ENCODE data around the gene ITPR1. TPM values are rescaled to one million over a fixed set of nuclear protein-coding genes. Genes with fewer than 3 reads are reported as not detected.

The ITPR1 gene
- polyA plus RNA-seq, 1 experiment: 1.4 TPM

DNA sequence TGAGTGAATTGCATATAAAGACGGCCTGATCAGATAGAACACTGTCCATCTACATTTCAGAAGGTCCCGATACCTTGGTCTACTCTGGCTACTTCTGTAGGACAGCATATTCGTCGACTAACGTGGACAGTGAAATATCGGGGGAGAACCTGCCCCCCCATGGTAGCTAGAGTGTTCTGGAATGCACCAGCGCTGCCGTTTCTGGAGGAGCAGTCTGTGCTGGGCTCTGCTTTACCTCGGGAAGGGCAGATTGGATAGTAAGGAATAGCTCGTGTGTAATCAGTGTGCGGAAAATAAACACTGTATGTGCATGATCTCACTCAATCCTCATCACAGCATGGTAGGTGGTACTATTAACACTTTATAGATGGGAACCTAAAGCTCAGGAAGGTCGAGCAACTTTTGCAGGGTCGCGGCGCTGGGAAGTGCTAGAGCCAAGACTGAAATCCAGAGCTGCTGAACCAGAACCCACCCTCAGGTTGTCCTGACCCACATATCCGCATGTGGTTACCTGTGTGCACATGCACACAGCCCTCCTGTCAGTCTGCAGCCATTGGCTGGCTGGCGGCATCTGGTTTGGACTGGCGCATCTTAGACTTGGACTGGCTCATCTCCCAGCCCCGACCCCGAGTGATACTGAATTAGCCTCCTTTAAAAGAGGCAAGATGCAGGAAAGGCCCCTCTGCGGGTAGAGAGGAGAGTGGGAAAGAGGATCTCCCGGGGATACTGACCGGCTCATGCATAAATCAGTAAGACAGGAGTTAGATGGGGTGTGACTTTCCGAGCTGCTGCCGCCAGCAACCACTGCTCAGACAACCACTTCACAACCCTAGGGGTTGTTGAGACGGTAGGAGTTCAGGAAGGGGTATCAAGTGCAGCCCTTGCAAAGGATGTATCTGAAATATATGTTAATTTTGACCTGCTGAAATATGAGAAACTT is 331.1 kb downstream of the ITPR1 start:
- CTCF ChIA-PET: interaction anchor here (1.4 to 1.6 kb wide), 2 partner anchors 10 to 115 kb away, joined by 3 to 5 read pairs; no protein-coding TSS in a partner anchor
- no peak for DNase-seq (ENCODE audit: low read depth)
- Histone ChIP-seq H3K36me3 (ENCODE audit: control insufficient read depth, insufficient read depth, low read length) (no peaks in the 10 kb centered on the region), H3K4me3 (ENCODE audit: low read depth, low read length) (no peak overlapping the region), H3K27me3 (ENCODE audit: control insufficient read depth, insufficient read depth, low read length) (no peaks in the 10 kb centered on the region; the same call in 1 of the 2 replicates)
- POLR2A ChIA-PET: no interaction called here
- no peak for TF ChIP-seq CTCF (IDR thresholded peaks at IDR 0.05; ENCODE audit: insufficient read depth, low read depth, low read length)

DNA sequence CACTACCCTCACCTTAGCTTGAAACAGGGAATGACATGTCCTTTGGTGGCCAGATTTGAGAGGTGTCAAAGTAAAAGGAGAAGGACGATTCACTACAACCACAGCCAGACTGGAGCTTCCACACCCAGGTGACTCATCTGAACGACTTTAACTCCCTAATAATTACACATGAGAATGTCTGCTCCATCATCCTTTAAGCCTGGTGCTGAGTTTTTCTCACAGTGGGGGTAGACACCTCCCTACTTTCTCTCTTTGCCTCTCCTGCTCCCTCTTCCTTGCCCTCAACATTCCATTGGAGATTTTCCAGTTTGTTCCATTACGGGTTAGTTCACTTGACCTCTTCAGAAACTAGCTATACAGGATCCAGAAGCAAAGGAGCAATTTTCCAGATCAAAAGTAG is 331.8 kb downstream of the ITPR1 start:
- Histone ChIP-seq H3K36me3 (ENCODE audit: control insufficient read depth, insufficient read depth, low read length) (no peaks in the 10 kb centered on the region), H3K27me3 (ENCODE audit: control insufficient read depth, insufficient read depth, low read length) (no peaks in the 10 kb centered on the region; the same call in 1 of the 2 replicates), H3K4me3 (ENCODE audit: low read depth, low read length) (no peak overlapping the region)
- no peak for TF ChIP-seq CTCF (IDR thresholded peaks at IDR 0.05; ENCODE audit: insufficient read depth, low read depth, low read length)
- peak; percentile 36 for DNase-seq (ENCODE audit: low read depth)
- ChIA-PET POLR2A (no interaction called here), CTCF (interaction anchor here (1.4 to 1.6 kb wide), 2 partner anchors 10 to 115 kb away, joined by 3 to 5 read pairs; no protein-coding TSS in a partner anchor)

- Histone ChIP-seq H3K36me3 (ENCODE audit: control insufficient read depth, insufficient read depth, low read length) (no peaks in the 10 kb centered on the region), H3K27me3 (ENCODE audit: control insufficient read depth, insufficient read depth, low read length) (no peaks in the 10 kb centered on the region; the same call in 1 of the 2 replicates), H3K4me3 (ENCODE audit: low read depth, low read length) (no peak overlapping the region)
- POLR2A ChIA-PET: no interaction called here
- CTCF ChIA-PET: interaction anchor here (1.4 to 1.6 kb wide), 2 partner anchors 11 to 116 kb away, joined by 3 to 5 read pairs; no protein-coding TSS in a partner anchor
- TF ChIP-seq CTCF (IDR thresholded peaks at IDR 0.05; ENCODE audit: insufficient read depth, low read depth, low read length): no peak
- DNase-seq (ENCODE audit: low read depth): no peak
These were observed 332.5 kb downstream of the ITPR1 start for GRCh38 chr3:4825436-4826236.

DNA sequence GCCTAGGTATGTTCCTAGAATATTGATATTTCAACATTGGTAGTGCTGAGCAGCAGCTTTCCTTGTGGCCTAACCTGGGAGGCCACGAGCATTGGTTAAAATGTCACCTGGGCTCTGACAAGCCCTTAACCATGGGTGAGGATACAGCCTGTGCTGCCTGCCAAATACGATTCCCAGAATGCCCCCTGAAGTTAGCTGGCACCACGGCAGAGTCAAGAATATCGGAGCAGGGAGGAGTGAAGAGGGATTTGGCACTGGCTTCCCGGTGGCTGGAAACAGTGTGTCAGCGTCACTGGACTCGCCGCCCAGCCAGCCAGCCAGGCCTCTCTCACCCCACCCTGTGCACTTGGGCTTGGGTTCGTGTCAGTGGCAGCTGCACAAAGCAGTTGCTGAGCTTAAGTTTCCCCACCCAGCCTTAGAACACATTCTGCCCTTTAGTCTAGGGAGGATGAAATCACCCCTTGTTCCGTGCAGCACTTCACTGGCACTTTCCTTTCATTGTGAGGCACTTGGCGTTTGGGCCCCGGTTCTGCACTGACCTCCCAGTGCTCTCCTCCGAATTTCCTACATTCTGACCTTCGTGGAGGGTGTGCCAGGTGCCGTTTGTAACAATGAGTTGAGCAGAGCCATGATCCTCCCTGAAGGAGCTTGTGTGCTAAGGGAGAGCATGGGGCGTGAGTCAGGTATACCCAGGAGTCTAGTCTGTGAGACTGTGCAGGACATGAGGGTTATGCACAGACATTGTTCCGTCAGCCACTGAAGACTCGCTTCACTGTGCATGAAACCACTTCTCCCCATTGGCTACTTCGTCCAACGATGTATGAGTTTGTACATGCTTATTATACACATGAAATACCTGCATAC is 333.3 kb downstream of the ITPR1 start:
- no peak for DNase-seq (ENCODE audit: low read depth)
- Histone ChIP-seq H3K4me3 (ENCODE audit: low read depth, low read length) (no peak overlapping the region), H3K27me3 (ENCODE audit: control insufficient read depth, insufficient read depth, low read length) (no peaks in the 10 kb centered on the region), H3K36me3 (ENCODE audit: control insufficient read depth, insufficient read depth, low read length) (no peaks in the 10 kb centered on the region)
- CTCF ChIA-PET: interaction anchor here (0.6 kb wide), 1 partner anchor 153 kb away, joined by 3 read pairs; the partner anchor contains the start of gene BHLHE40
- TF ChIP-seq CTCF (IDR thresholded peaks at IDR 0.05; ENCODE audit: insufficient read depth, low read depth, low read length): no peak
- POLR2A ChIA-PET: no interaction called here
